Gastrocnemius medialis (tissue), 4 donors: ENCODE data around the gene METTL22.

Experiments used
- CTCF ChIP-seq, 5 experiments: fragments of 450-650 bp in 3 of 5; fragments of 200-600 bp in 2 of 5; sonication (generic) in 2 of 5; IDR thresholded peaks in 4 of 5; conservative IDR thresholded peaks in 1 of 5; 1 replicate in 4 of 5; 2 replicates in 1 of 5; pipeline ENCODE4 v1.5.1; 2016 to 2019; ENCODE audit warnings: antibody characterized with exemption in 5 of 5, mild to moderate bottlenecking in 3 of 5, moderate library complexity in 3 of 5
- POLR2A ChIP-seq, 2 donors: fragments of 450-650 bp; IDR thresholded peaks; one replicate each; pipeline ENCODE4 v1.6.1; 2017; ENCODE audit warnings: antibody characterized with exemption in 2 of 2, mild to moderate bottlenecking in 2 of 2, moderate library complexity in 2 of 2

GRCh38 chr16:8572063-8572918, 49.2 kb upstream of the METTL22 start:
- TF ChIP-seq POLR2A (IDR thresholded peaks at IDR 0.05) = no peak
- no peak for TF ChIP-seq CTCF (IDR thresholded peaks at IDR 0.05 in 4 of 5, conservative IDR thresholded peaks at IDR 0.05 in 1 of 5)
